Activated naive CD8-positive, alpha-beta T cell treated with anti-CD3 and anti-CD28 coated beads for 36 hours (primary cell): Measurements from ENCODE around the gene DLG3. TPM values are rescaled to one million over a fixed set of nuclear protein-coding genes. Genes with fewer than 3 reads are reported as not detected.

Experiments used
- DNase-seq: peaks from one replicate; pipeline ENCODE4 v3.0.0; 2021
- H3K27ac Mint-ChIP-seq: one replicate; pipeline ENCODE4 v1.8.0; 2022; ENCODE audit warnings: mild to moderate bottlenecking, moderate library complexity, mixed read lengths
- H3K27me3 Mint-ChIP-seq: one replicate; pipeline ENCODE4 v1.8.0; 2022; ENCODE audit warnings: mild to moderate bottlenecking, mixed read lengths
- H3K36me3 Mint-ChIP-seq: one replicate; pipeline ENCODE4 v1.8.0; 2021; ENCODE audit warnings: mild to moderate bottlenecking, mixed read lengths
- H3K4me1 Mint-ChIP-seq: one replicate; pipeline ENCODE4 v1.8.0; 2021; ENCODE audit warnings: mixed read lengths
- H3K4me3 Mint-ChIP-seq: one replicate; pipeline ENCODE4 v1.8.0; 2022; ENCODE audit warnings: mild to moderate bottlenecking, moderate library complexity, mixed read lengths
- H3K9me3 Mint-ChIP-seq: one replicate; pipeline ENCODE4 v1.8.0; 2022; ENCODE audit warnings: mixed read lengths
- total RNA-seq, 2 experiments: library from RNA; stranded (reverse); gene quantifications; one replicate each; pipeline ENCODE4 v1.2.3, GENCODE V29; 2021

DLG3 gene
- total RNA-seq, 2 experiments from 2014 or later: 22.8 to 25.8 TPM

- Mint-ChIP-seq H3K4me3 (peak overlapping the region; percentile 84), H3K36me3 (peaks cover 10% of the 10 kb centered on the region), H3K4me1 (peaks cover 33% of the 10 kb centered on the region), H3K27ac (peak overlapping the region; percentile 73), H3K27me3 (no peaks in the 10 kb centered on the region), H3K9me3 (no peaks in the 10 kb centered on the region)
- DNase-seq: peak; percentile 52
These were observed 7.6 kb downstream of the DLG3 start for GRCh38 chrX:70452143-70452733.

DNA sequence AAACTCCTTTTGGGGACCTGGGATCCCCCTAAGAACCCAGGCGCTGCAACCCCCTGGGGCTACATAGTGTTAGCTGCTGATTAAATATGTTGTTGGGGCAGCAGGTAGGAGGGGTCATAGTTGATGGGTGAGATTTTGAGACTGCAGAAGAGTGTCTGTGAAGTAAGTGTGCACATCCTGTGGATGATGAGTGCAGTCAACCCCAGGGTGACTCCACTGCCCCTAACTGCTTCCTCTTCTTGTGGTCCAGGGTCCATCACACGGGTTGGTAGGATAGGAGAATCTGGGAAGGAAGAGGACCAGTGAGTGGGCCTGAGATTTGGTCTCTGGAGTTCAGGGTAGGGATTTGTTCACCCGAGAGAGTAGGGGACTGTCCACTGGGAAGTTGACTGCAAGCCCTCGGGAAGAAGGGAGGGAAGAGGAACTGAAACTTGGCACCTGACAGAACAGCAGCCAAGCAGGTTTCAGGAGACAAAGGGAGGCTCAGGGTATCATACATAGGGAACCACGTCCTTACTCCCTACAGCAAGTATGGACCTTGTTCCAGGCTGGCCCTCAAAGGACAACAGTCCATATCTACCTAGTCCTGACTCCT lies 8.5 kb downstream of the DLG3 start:
- no peaks in the 10 kb centered on the region for H3K9me3 Mint-ChIP-seq
- H3K27ac Mint-ChIP-seq: peak overlapping the region; percentile 82
- no peak for DNase-seq
- peaks cover 10% of the 10 kb centered on the region for H3K36me3 Mint-ChIP-seq
- H3K4me1 Mint-ChIP-seq: peaks cover 33% of the 10 kb centered on the region
- H3K4me3 Mint-ChIP-seq: peak overlapping the region; percentile 78
- no peaks in the 10 kb centered on the region for H3K27me3 Mint-ChIP-seq

GRCh38 chrX:70454441-70455365 lies 10.1 kb downstream of the DLG3 start:
- DNase-seq: peak; percentile 74
- Mint-ChIP-seq H3K27ac (peak overlapping the region; percentile 91), H3K36me3 (peaks cover 10% of the 10 kb centered on the region), H3K4me3 (peak overlapping the region; percentile 87), H3K27me3 (no peaks in the 10 kb centered on the region), H3K4me1 (peaks cover 33% of the 10 kb centered on the region), H3K9me3 (no peaks in the 10 kb centered on the region)

DNA sequence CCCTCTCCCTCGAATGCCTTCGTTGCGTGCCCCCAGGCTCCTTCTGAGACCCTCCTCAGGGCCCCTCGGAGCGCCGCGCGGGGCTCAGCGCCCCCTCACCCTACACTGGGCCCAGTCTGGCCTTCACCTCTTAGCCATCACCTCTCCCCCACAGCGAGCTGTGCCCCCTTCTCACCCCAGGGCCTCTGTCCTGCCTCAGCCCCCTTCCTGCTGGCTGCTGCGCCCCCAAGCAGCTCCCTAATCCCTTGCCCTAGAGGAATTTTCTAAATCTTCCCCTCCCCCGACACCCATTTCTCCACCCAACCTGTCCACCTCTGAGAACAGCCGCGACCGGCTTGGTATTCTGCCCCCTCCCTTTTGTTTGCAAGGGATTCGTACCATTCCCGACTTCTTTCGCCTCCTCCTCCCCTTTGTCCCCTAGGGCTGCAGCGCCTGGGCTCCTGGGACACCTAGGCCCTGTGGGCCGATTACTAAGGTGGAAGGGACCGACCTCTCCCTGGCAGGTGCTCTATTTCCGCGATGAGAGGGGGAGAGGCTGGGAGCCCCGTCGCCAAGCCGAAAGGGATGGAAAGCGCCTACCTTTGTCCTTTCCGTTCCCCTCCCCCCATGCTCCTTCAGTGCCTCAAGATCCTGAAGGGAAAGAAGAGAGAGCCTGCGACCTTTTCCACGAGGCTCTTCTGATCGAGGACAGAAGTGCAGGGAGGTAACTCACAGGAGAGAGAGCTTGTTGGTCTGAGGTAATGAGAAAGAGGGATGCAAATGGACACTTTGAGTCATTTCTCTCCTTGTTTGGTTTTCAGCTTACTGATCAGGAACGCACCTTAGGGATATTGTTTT lies 10.9 kb downstream of the DLG3 start:
- Mint-ChIP-seq H3K4me1 (peaks cover 33% of the 10 kb centered on the region), H3K9me3 (no peaks in the 10 kb centered on the region)

DNA sequence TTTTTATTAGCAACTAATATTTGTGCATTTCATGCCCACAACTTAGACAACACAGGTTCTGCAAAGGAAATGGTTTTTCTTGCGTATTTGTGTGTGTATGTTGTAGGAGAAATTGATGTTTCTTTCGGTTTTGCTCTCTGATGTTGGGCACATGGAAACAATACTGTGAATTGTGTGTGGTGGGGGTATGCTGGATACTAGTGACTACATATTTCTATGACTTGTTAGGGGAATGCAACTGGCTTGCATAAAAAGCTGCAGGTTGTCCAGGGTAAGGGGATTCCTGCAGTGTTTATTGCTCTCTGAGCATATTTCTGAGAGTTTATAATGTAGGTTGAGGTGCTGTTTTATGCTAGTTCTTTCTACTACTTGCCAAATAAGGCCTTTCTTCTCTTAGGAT lies 11.6 kb downstream of the DLG3 start:
- DNase-seq: no peak
- Mint-ChIP-seq H3K27ac (peak overlapping the region; percentile 91), H3K9me3 (no peaks in the 10 kb centered on the region), H3K4me1 (peaks cover 33% of the 10 kb centered on the region), H3K36me3 (peaks cover 17% of the 10 kb centered on the region), H3K27me3 (no peaks in the 10 kb centered on the region), H3K4me3 (peak overlapping the region; percentile 87)

More for the DNA sequence above, 10.9 kb downstream of the DLG3 start:
- Mint-ChIP-seq H3K36me3 (peaks cover 12% of the 10 kb centered on the region), H3K27ac (peak overlapping the region; percentile 91), H3K4me3 (peak overlapping the region; percentile 87), H3K27me3 (no peaks in the 10 kb centered on the region)
- no peak for DNase-seq

DNA sequence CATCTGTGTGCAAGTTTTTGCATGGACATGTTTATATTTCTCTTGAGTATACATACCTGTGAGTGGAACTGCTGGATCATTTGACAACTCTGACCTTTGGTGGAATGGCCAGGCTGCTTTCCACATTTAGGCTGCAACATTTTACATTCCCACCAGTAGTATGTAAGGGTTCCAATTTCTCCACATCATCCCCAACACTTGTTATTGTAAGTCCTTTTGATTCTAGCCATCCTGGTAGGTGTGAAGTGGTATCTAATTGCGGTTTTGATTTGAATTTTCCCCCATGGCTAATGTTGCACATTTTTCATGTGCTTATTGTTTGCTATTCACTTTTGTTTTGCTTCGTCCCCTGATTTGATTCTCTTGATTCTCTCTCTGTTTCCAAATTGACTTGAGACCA lies 16.4 kb downstream of the DLG3 start:
- Mint-ChIP-seq H3K27me3 (no peaks in the 10 kb centered on the region), H3K27ac (no peak overlapping the region), H3K4me3 (no peak overlapping the region), H3K36me3 (peaks cover 15% of the 10 kb centered on the region), H3K4me1 (peaks cover 7% of the 10 kb centered on the region), H3K9me3 (no peaks in the 10 kb centered on the region)
- no peak for DNase-seq

- H3K36me3 Mint-ChIP-seq: peaks cover 14% of the 10 kb centered on the region
- H3K4me1 Mint-ChIP-seq: no peaks in the 10 kb centered on the region
- H3K4me3 Mint-ChIP-seq: no peak overlapping the region
- H3K27ac Mint-ChIP-seq: no peak overlapping the region
- H3K9me3 Mint-ChIP-seq: no peaks in the 10 kb centered on the region
- no peak for DNase-seq
- H3K27me3 Mint-ChIP-seq: no peaks in the 10 kb centered on the region
These were observed 19.4 kb downstream of the DLG3 start for GRCh38 chrX:70464051-70464450.

DNA sequence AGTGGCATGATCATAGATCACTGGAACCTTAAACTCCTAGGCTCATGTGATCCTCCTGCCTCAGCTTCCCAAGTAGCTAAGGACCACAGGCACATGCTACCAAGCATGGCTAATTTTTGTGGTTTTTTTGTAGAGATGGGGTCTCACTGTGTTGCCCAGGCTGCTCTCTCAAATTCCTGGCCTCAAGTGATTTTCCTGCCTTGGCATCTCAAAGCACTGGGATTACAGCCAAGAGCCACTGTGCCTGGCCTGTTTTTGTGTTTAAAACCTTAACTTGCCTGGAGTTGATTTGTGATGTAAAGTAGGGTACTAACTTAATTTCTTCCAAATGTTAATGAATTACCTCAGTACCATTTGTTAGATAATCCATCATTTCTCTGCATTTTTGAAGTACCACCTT lies 22.3 kb downstream of the DLG3 start:
- Mint-ChIP-seq H3K36me3 (peaks cover 9% of the 10 kb centered on the region), H3K27me3 (no peaks in the 10 kb centered on the region), H3K27ac (no peak overlapping the region), H3K9me3 (no peaks in the 10 kb centered on the region), H3K4me3 (no peak overlapping the region), H3K4me1 (peaks cover 6% of the 10 kb centered on the region)
- DNase-seq: no peak

GRCh38 chrX:70468709-70469108 lies 24.1 kb downstream of the DLG3 start:
- Mint-ChIP-seq H3K4me1 (peaks cover 6% of the 10 kb centered on the region), H3K27me3 (no peaks in the 10 kb centered on the region), H3K36me3 (peaks cover 9% of the 10 kb centered on the region), H3K9me3 (no peaks in the 10 kb centered on the region), H3K27ac (no peak overlapping the region), H3K4me3 (no peak overlapping the region)
- no peak for DNase-seq

DNA sequence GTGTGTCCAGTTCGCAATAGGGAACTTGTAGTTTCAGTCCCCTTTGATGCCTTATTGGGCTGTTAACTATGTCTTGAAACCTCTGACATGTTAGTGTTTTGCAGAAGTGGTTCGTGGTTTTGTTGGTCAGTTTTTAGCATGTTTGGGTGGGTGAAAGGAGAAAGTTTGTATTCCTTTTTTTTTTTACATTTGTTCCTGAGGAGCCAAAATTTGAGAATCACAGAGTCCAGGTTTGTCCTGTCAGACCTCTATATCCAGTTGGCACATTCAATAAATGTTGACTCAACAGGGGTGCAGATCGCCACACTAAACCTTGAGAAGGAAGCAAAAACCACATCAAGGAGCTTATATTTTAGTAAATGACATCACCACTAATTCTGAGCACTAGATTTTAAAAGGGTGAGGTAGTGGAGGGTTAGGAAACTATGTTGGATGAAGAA lies 26.2 kb downstream of the DLG3 start:
- no peak overlapping the region for H3K4me3 Mint-ChIP-seq
- peaks cover 6% of the 10 kb centered on the region for H3K4me1 Mint-ChIP-seq
- H3K27me3 Mint-ChIP-seq: no peaks in the 10 kb centered on the region
- no peak overlapping the region for H3K27ac Mint-ChIP-seq
- no peaks in the 10 kb centered on the region for H3K9me3 Mint-ChIP-seq
- no peak for DNase-seq
- H3K36me3 Mint-ChIP-seq: peaks cover 9% of the 10 kb centered on the region

DNA sequence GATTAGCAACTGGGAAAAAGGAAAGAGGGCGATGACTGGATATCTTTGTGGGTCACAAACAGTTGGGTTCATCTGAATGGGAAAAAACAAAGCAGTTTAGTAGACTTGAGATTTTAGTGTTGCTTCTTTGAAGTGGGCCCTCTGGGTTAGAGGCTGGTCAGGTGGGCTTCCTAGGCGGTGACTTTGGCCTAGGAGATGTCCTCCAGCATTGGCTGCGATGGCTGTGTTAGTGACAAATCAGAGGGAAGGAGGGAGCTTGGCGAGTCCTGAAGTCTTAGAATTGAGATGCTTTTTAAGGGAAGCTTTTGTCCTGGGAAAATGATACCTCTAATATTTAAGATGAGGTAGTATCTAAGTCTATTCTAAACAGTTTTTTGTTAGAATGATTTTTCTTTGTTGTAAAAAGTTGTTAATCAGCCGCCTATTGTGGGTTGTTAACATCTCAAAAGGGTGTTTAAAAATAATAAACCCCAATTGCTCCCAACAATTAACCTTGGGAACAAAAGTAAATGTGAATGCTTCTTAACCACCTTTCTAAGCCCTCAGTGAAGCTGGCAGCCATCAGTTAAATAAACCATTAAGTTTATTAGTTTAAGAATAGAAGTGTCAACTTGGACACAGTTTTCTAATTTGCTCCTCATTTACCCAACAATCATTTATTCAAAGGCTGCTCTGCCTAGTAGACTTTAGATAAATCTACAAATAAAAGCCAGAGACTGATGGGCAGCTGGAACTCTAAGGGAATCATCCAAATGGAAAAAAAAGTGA lies 31.7 kb downstream of the DLG3 start:
- H3K4me3 Mint-ChIP-seq: no peak overlapping the region
- no peaks in the 10 kb centered on the region for H3K36me3 Mint-ChIP-seq
- no peak overlapping the region for H3K27ac Mint-ChIP-seq
- DNase-seq: no peak
- no peaks in the 10 kb centered on the region for H3K27me3 Mint-ChIP-seq
- H3K4me1 Mint-ChIP-seq: peaks cover 4% of the 10 kb centered on the region
- H3K9me3 Mint-ChIP-seq: no peaks in the 10 kb centered on the region

GRCh38 chrX:70476934-70477733 lies 32.5 kb downstream of the DLG3 start:
- H3K4me3 Mint-ChIP-seq: no peak overlapping the region
- H3K27ac Mint-ChIP-seq: no peak overlapping the region
- DNase-seq: no peak
- peaks cover 4% of the 10 kb centered on the region for H3K4me1 Mint-ChIP-seq
- peaks cover 3% of the 10 kb centered on the region for H3K36me3 Mint-ChIP-seq
- H3K27me3 Mint-ChIP-seq: no peaks in the 10 kb centered on the region
- no peaks in the 10 kb centered on the region for H3K9me3 Mint-ChIP-seq

DNA sequence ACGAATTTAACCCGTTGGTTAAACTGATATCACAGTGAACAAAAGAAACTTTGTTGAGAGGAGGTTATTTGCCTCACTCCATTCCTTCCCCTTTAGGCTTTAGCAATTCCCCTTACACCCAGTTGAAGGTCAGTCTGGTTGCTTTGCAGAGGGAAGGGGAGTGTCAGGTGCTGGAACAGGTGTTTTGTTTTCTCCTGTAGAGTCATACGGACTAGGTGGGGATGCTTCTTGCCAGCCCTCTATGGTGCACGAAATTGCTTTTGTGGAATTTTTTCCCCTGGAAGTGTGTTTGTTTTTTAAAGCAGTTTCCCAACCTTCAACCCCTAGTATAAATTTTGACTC lies 33.1 kb downstream of the DLG3 start:
- Mint-ChIP-seq H3K27me3 (no peaks in the 10 kb centered on the region), H3K9me3 (no peaks in the 10 kb centered on the region), H3K4me3 (no peak overlapping the region), H3K27ac (no peak overlapping the region), H3K36me3 (peaks cover 3% of the 10 kb centered on the region), H3K4me1 (peaks cover 4% of the 10 kb centered on the region)
- no peak for DNase-seq
